Gastrocnemius medialis (tissue), 4 donors: Measurements from ENCODE around the gene SOWAHC.

Source experiments
- CTCF ChIP-seq, 5 experiments: fragments of 450-650 bp in 3 of 5; fragments of 200-600 bp in 2 of 5; sonication (generic) in 2 of 5; IDR thresholded peaks in 4 of 5; conservative IDR thresholded peaks in 1 of 5; 1 replicate in 4 of 5; 2 replicates in 1 of 5; pipeline ENCODE4 v1.5.1; 2016 to 2019; ENCODE audit warnings: antibody characterized with exemption in 5 of 5, mild to moderate bottlenecking in 3 of 5, moderate library complexity in 3 of 5
- POLR2A ChIP-seq, 2 donors: fragments of 450-650 bp; IDR thresholded peaks; one replicate each; pipeline ENCODE4 v1.6.1; 2017; ENCODE audit warnings: antibody characterized with exemption in 2 of 2, mild to moderate bottlenecking in 2 of 2, moderate library complexity in 2 of 2

DNA sequence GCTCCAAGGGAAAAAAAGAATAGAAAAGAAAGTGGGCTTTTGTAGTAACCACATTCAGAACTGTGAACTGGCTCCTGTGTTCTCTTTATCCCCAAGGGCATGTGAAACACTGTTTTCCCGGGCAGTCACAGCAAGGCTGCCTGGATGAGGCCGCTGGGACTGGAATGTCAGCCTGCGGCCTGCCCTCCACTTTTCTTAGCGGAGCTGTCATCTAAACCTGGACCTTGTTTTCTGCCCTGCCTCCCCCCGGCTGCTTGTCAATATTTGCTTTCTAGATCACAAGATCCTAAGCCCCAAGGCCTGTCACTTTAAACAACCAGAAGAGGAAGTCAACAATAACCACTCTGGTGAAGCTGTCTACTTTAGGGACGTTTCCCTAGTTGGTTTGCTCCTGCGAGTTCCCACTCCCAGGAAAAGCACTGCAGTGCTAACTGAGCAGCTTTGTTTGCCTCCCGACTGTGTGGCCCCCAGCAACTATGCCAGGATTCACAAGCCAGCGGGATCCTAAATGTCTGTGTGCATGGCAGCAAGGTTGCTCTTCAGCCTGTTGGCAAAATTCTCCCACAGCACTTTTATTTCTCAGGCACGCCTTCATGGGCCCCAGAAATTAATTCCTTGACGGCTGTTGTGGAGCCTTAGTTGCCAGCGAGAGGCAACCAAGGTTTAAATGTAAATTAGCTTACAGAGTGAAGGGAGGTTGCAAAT is 30.6 kb downstream of the SOWAHC start:
- TF ChIP-seq CTCF (IDR thresholded peaks at IDR 0.05 in 4 of 5, conservative IDR thresholded peaks at IDR 0.05 in 1 of 5) (no peak), POLR2A (IDR thresholded peaks at IDR 0.05) (no peak)
